HG03175 (cell line): ENCODE results near the gene RAB11FIP3.
"Not testable (repeated sequence)": the region's sequence is repeated elsewhere in the genome, so short reads cannot be mapped to it uniquely, and the experiment has no call there.

Experiments
- ATAC-seq: cut with Tn5 transposase; IDR thresholded peaks from one replicate; pipeline ENCODE4 v1.9.1; 2021; ENCODE audit warnings: mild to moderate bottlenecking, moderate library complexity; ENCODE audit not compliant: unreplicated experiment

RAB11FIP3 gene

DNA sequence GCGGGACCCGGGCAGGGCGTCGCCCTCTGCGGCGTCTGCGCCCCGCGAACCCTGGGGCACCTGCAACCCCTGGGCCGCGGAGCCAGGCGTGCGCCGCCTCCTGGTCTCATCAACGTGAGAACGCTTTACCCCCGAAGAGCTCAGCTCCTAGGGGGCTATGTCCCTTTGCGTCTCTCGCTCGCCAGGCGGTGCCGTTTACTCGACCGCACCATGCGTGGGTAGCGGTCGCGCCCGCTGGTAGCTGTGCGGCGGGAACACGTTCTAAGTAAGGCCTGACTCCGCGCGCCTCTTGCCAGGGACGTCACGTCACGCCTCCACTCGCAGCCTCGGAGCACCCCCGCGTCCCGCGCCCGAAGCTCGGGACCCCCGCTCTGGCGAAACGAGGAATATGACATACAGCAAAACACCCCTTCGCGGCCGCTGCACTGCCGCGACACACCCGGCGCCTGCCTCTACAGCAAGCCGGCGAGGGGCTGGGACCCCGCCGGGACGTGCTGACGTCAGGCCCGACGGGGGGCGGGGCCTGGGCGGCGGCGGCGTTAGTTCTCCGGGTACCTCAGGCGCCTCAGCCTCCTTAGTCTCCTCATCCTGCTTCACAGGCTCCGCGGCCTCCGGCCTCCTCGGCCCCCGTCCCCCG lies at the start of gene RAB11FIP3:
TSS of gene RAB11FIP3 (plus strand) at position 568 of the 637 bp plus-strand sequence. CDS start 358 bp downstream, outside the sequence.
- ATAC-seq: peak; percentile 86

- ATAC-seq: no peak
Measured at GRCh38 chr16:375927-376816, 49.3 kb upstream of the RAB11FIP3 start.

GRCh38 chr16:376817-377418 lies 48.5 kb upstream of the RAB11FIP3 start:
- ATAC-seq: no peak

- ATAC-seq: no peak
Measured at GRCh38 chr16:377419-377951, 48.0 kb upstream of the RAB11FIP3 start.

- ATAC-seq: not testable (repeated sequence)
Measured at GRCh38 chr16:378113-378820, 47.2 kb upstream of the RAB11FIP3 start.

DNA sequence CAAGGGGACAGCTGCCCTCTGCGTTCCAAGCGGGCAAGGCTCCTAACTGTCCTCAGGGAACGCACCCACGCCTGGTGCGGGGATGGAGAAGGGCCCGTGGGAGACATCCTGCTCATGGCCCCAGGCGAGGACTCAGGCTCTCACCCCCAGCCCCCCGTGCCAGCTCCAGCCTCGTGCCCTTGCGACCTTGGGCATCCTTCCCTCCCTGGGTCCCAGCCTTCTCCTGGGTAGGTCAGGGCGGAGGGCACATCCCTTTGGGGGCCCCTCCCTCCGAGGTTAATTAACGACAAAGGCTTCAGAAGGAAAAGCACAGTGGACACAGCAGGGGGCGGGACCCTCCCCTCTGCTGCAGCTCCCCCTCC lies 46.6 kb upstream of the RAB11FIP3 start:
- ATAC-seq: no peak

DNA sequence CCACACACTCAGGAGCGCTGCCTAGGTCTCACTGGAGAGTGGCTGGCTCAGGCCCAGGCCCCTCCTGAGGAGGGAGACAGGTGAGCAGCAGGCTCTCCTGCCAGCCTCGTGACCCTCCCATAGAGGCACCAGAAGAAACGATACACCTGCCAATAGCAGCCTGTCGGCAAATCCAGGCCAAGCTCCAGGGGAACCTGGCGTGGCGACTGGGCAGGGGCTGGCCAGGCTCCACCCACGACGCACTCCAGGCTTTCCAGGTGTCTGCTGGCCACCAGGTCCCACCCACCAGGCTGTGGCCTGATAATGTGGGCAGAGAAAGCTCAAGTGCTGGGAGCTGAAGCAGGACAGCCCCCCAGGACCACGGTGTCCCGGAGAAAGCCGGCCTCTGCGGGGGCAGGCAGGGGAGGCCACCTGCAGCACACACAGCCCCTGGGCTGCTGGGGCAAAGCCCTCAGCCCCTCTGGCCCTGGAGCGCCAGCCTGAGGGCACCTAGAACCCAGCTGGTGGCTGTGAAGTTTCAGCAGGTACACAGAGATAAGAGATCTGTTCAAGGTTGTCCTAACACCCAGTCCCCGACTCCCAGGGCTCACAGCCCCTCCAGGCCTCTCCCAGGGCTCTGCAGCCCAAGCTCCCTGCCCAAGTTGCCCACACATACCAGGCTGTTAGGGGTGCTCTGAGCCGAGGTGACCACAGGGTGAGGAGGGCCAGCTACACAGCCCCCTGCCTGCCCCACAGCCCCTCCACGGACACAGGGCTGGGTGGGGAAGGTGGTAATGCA lies 46.1 kb upstream of the RAB11FIP3 start:
- no peak for ATAC-seq

GRCh38 chr16:379961-380761 lies 45.3 kb upstream of the RAB11FIP3 start:
- no peak for ATAC-seq

DNA sequence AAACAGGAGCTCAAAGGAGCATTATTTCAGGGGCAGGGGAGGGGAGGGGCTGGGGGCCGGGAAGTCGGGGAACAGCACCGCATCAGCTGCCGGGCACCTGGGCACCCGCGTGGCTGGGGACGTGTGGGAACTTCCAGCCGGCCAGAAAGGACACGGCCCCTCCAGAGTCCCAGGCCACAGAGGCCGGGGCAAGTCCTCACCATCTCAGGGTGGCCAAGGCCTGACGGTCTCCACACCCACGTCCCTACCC lies 44.8 kb upstream of the RAB11FIP3 start:
- ATAC-seq: no peak

DNA sequence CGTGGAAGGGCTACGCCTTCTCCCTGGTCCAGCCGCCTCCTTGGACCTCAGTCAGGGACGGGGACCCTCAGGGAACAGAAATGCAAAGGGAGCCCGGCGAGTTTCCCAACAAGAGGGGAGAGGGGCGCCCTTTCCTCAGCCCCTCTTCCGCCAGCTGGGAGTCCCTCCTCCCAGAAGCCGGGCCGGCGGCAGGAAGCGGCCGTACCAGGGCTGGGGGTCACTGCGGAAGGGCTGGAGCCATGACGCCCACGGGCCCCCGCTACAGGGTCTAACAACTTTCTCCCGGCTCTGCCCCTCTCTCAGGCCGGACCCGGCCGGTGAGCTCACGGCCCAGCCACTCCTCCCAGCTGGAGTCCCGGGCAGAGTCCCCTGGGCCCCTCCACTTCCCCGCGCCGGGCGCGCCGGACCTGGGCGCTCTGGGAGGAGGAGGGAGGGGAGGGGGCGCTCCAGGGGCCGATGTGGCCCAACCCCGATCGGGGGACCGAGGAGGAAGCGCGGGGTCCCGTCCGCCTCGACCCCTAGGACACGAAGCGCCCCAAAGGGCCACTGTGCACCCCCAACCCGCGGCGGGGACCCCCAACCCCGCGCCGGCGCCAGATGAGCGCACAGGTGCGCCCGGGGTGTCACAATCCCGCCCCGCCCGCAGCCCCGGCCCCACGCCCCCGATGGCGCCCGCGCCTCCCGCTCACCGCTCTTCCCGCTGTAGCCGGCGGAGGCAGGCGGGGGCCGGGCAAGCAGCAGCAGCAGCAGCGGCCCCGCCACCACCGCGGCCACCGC lies 44.2 kb upstream of the RAB11FIP3 start:
- ATAC-seq: peak; percentile 11

GRCh38 chr16:381789-382717 lies 43.4 kb upstream of the RAB11FIP3 start, which contains the start of gene PGAP6:
PGAP6 (minus strand) TSS chr16:381978; CDS start chr16:381821, 157 bp downstream.
- peak; percentile 67 for ATAC-seq

DNA sequence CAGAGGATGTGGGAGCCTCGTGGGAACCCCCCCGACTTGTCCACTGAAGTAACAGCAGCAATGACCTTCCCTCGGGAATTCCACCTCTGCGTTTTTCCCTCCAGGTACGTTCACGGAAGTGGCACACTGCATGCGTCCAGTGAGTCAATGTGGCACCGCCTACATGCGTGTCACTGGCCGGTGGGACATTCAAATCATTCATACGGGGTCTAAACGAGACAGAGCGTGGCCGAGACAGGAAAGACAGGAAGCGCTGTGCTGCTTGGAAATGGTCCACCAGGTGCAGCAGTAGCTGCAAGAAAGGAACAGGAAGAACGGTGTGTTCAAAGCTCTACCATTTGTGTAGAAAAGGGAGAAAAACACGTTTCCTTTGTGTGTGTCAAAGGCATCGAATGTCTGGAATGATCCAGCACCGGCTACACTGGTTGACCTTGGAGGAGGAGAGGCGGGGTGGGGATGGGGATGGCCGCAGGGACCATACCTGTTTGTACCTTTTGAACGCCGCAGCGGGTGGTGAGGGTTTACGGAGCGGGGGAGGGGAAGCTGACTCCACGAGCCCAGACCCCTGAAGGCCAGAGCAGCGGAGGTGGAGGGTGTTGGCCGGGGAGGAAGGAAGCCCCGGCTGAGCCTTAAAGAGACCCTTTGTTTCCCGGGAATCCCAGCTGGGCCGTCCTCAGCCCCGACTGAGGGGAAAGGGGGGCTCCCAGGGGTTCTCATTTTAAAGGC lies 42.0 kb upstream of the RAB11FIP3 start:
- ATAC-seq: no peak

- no peak for ATAC-seq
Measured at GRCh38 chr16:386641-387156, 38.8 kb upstream of the RAB11FIP3 start.

DNA sequence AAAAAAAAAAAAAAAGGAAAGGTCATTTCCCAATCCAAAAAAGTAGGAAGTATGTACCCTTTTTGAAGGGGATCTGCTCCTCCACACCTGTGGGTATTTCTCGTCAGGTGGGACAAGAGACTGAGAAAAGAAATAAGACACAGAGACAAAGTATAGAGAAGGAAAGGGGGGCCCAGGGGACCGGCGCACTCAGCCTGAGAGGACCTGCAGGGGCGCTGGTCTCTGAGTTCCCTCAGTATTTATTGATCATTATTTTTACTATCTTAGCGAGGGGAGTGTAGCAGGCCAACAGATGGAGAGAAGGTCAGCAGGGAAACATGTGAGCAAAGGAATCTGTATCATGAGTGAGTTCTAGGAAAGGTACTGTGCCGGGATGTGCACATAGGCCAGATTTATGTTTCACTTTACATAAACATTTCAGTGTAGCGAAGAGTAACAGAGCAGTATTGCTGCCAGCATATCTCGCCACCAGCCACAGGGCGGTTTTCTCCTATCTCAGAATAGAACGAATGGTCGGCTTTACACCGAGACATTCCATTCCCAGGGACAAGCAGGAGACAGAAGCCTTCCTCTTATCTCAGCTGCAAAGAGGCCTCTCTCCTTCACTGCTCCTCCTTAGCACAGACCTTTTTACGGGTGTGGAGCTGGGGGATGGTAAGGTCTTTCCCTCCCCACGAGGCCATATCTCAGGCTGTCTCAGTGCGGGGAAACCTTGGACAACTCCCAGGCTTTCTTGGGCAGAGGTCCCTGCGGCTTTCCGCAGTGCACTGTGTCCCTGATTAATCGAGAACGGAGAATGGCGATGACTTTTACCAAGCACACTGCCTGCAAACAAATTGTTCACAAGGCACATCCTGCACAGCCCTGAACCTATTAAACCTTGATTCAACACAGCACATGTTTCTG lies 37.4 kb upstream of the RAB11FIP3 start:
- ATAC-seq: not testable (repeated sequence)

DNA sequence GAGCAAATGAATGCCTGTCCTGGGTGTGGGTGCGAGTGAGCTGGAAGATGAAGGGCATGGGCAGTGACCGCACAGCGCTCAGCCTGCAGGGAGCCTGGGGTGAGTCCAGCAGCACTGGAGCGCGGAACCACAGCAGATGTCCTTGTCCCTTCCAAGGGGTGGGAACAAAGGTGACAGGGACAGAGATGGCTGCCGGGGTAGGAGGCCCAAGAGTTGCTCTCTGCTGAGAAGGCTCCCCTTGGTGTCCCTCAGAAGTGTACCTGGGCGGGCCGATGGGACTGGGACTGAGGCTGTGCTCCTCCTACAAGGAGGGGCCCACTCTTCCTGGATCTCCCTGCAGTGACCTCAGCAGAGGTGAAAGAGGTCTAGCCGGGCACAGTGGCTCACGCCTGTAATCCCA lies 36.1 kb upstream of the RAB11FIP3 start:
- no peak for ATAC-seq

GRCh38 chr16:391885-392335 lies 33.5 kb upstream of the RAB11FIP3 start:
- no peak for ATAC-seq
